ENCODE data around the gene GIMAP1. TPM values are rescaled to one million over a fixed set of nuclear protein-coding genes. Genes with fewer than 3 reads are reported as not detected.

GIMAP1 gene
- total and polyA plus RNA-seq, 7 donors = 1.8 to 3.9 (median 3.3) TPM

DNA sequence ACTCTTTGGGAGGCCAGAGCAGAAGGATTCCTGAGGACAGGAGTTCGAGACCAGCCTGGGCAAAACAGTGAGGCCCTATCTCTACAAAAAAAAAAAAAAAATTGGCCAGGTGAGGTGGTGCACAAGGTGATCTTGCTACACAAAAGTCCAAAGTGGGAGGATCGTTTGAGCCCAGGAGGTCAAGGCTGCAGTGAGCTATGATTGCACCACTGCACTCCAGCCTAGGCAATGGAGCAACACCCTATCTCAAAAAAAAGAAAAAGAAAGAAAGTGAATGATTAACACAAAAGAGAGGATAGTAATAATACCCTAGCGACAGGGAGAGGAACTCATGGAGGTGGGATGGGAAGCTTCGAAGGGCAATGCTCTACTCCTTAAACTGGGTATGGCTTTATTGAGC is 53.4 kb downstream of the GIMAP1 start:
- Histone ChIP-seq H3K27me3 (ENCODE audit: insufficient read depth in 3 of 3, low read length in 2 of 3) (no peaks in the 10 kb centered on the region), H3K9me3 (peaks cover 5% of the 10 kb centered on the region), H3K4me1 (no peaks in the 10 kb centered on the region), H3K36me3 (ENCODE audit: insufficient read depth in 1 of 2, low read depth in 1 of 2) (no peaks in the 10 kb centered on the region), H3K4me3 (no peak overlapping the region), H3K27ac (no peak overlapping the region)
- intact Hi-C loops (cut with DNase I) = no loop called here
- WGBS, 3 donors = 81 to 89% (median 89%) methylated on average over 4 of the region's 4 CpGs
- DNase-seq (no peak), ATAC-seq (no peak)
- TF ChIP-seq CTCF (IDR thresholded peaks at IDR 0.05) = no peak

Other genes with a start within 250 kb of the GIMAP1 start
- gene GIMAP7, start 201.7 kb upstream of the GIMAP1 start, total RNA-seq = 10 to 100 TPM; 10.7 to 17.7 (median 11.4) TPM
- gene GIMAP7, start 201.7 kb upstream of the GIMAP1 start, polyA plus RNA-seq = 10 to 100 TPM; 15.0 to 23.7 (median 21.1) TPM
- gene GIMAP4, start 149.2 kb upstream of the GIMAP1 start, total RNA-seq = 10 to 100 TPM; 14.2 to 36.4 (median 15.1) TPM
- 10 to 100 TPM; 13.6 to 21.7 (median 15.0) TPM for gene GIMAP4, start 149.2 kb upstream of the GIMAP1 start, polyA plus RNA-seq
- 10 to 100 TPM; 10.3 to 21.8 (median 14.0) TPM for gene GIMAP6, start 84.2 kb upstream of the GIMAP1 start, total RNA-seq
- gene GIMAP6, start 84.2 kb upstream of the GIMAP1 start, polyA plus RNA-seq = 10 to 100 TPM in 1 of 3 donors, 1 to 10 TPM in 2; 8.2 to 12.6 (median 9.5) TPM
- gene GIMAP2, start 30.9 kb upstream of the GIMAP1 start, total RNA-seq = 1 to 10 TPM; 1.5 to 5.3 (median 2.8) TPM
- 1 to 10 TPM; 1.4 to 3.1 (median 2.3) TPM for gene GIMAP2, start 30.9 kb upstream of the GIMAP1 start, polyA plus RNA-seq
- gene GIMAP5, start 20.8 kb downstream of the GIMAP1 start, total RNA-seq = 1 to 10 TPM; 4.1 to 8.4 (median 7.7) TPM
- gene GIMAP5, start 20.8 kb downstream of the GIMAP1 start, polyA plus RNA-seq = 10 to 100 TPM in 2 of 3 donors, 1 to 10 TPM in 1; 8.8 to 12.4 (median 11.8) TPM
- gene TMEM176B, start 83.8 kb downstream of the GIMAP1 start, total RNA-seq = 10 to 100 TPM in 1 of 4 donors, 1 to 10 TPM in 3; 3.4 to 15.9 (median 4.9) TPM
- 1 to 10 TPM; 2.2 to 5.6 (median 3.9) TPM for gene TMEM176B, start 83.8 kb downstream of the GIMAP1 start, polyA plus RNA-seq
- 10 to 100 TPM in 1 of 4 donors, 1 to 10 TPM in 3; 2.9 to 13.7 (median 4.2) TPM for gene TMEM176A, start 84.2 kb downstream of the GIMAP1 start, total RNA-seq
- 1 to 10 TPM; 2.3 to 3.2 (median 3.0) TPM for gene TMEM176A, start 84.2 kb downstream of the GIMAP1 start, polyA plus RNA-seq
- gene AOC1, start 135.9 kb downstream of the GIMAP1 start, total RNA-seq = under 1 TPM in 1 of 4 donors, not detected in 3; 0.08 TPM
- gene AOC1, start 135.9 kb downstream of the GIMAP1 start, polyA plus RNA-seq = under 1 TPM in 1 of 3 donors, not detected in 2; 0.25 TPM